Vagina (tissue), 2 donors: ENCODE data around the gene ASPA.

Source experiments
- POLR2A ChIP-seq, 2 donors: fragments of 450-650 bp; IDR thresholded peaks; one replicate each; pipeline ENCODE4 v1.6.1; 2017; ENCODE audit warnings: antibody characterized with exemption in 2 of 2, mild to moderate bottlenecking in 2 of 2, moderate library complexity in 2 of 2
- POLR2AphosphoS5 ChIP-seq, 2 donors: sonication (generic); formaldehyde crosslinking; IDR thresholded peaks; one replicate each; pipeline ENCODE4 v1.9.0; 2017; ENCODE audit warnings: antibody characterized with exemption in 2 of 2, mild to moderate bottlenecking in 2 of 2, low read depth in 1 of 2; ENCODE audit not compliant: insufficient read depth in 1 of 2
- TF ChIP-seq, protein P1 (sequence below), 3 experiments: fragments of 450-650 bp in 2 of 3; fragments of 200-600 bp in 1 of 3; sonication (generic) in 1 of 3; IDR thresholded peaks; one replicate each; pipeline ENCODE4 v1.5.1; 2017 to 2019; ENCODE audit warnings: antibody characterized with exemption in 3 of 3, mild to moderate bottlenecking in 2 of 3, moderate library complexity in 2 of 3

- TF ChIP-seq, protein P1, sequence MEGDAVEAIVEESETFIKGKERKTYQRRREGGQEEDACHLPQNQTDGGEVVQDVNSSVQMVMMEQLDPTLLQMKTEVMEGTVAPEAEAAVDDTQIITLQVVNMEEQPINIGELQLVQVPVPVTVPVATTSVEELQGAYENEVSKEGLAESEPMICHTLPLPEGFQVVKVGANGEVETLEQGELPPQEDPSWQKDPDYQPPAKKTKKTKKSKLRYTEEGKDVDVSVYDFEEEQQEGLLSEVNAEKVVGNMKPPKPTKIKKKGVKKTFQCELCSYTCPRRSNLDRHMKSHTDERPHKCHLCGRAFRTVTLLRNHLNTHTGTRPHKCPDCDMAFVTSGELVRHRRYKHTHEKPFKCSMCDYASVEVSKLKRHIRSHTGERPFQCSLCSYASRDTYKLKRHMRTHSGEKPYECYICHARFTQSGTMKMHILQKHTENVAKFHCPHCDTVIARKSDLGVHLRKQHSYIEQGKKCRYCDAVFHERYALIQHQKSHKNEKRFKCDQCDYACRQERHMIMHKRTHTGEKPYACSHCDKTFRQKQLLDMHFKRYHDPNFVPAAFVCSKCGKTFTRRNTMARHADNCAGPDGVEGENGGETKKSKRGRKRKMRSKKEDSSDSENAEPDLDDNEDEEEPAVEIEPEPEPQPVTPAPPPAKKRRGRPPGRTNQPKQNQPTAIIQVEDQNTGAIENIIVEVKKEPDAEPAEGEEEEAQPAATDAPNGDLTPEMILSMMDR (IDR thresholded peaks at IDR 0.05): no peak
- TF ChIP-seq POLR2A (IDR thresholded peaks at IDR 0.05) (no peak), POLR2AphosphoS5 (IDR thresholded peaks at IDR 0.05; ENCODE audit: insufficient read depth in 1 of 2, low read depth in 1 of 2) (no peak)
These were observed 60.9 kb downstream of the ASPA start for GRCh38 chr17:3536716-3537115.
